GM21786 (cell line): ENCODE data around the gene OR7G3.

Source experiments
- ATAC-seq: cut with Tn5 transposase; IDR thresholded peaks from one replicate; pipeline ENCODE4 v1.9.1; 2021; ENCODE audit not compliant: unreplicated experiment

Gene OR7G3

GRCh38 chr19:9109959-9110358, 16.8 kb downstream of the OR7G3 start:
- ATAC-seq = no peak

DNA sequence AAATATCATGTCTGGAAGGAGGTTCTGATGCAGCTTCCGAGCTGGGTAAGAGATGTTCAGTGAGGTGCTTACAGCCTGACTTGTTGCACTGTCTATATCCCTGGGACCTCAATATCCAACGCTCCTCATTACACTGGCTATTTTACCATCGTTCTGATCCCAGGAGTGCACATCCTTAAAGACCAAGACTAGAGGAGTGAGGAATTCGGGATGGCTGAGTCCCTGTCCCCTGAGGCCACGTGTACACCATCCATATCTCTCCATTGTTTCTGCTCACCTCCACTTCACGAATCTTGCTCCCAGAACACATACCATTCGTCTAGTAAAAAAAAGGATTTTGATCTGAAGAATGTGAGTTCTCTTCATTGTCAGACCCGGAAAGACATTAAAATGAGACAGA, 19.4 kb downstream of the OR7G3 start, which contains the start of gene OR7G2:
Gene OR7G2, minus strand, starts transcription at position 101 of the 400 bp plus-strand sequence. CDS start 4,232 bp downstream, outside the sequence.
- ATAC-seq = no peak

DNA sequence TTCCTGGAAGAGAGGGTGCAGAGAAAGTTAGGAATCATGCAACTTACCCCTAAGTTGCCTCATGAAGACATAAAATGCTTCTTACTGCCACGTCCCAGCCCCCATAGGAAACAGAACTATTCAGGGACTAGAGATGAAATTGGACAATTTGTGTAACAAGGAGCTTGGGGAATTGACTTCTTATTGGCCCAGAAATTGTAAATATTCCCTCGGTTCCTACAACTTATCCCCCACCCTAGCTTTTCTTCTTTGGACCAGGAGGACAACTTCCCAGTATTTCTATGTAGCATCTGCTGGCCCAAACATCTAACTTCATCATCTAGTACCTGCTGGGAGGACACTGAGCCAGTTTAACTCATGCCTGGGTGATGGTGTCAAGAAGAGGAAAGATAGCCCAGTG, 40.0 kb downstream of the OR7G3 start, which contains the start of gene OR1M1:
Gene OR1M1, plus strand, starts transcription at position 301 of the 400 bp plus-strand sequence. CDS start 6,184 bp downstream, outside the sequence.
- ATAC-seq = no peak

DNA sequence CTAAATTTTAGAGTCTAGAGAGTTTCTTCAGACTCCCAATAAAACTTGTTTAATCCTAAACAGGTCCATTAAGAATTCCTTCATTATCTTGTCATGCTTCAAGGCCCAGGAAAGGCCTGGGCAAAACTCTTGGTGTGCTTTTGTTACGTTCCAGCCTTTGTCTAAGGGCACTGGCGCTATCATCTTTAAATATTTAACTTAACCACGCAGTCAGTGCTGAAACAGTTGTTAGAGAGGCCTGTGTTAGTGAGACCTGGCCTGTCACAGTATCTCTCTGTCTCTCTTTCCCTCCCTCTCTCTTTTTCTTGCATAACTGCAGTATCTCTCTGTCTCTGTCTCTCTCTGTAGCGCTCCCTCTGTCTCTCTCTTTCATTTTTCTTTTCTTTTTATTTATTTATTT, 48.1 kb downstream of the OR7G3 start:
- ATAC-seq = no peak

GRCh38 chr19:9076901-9077300, 49.8 kb downstream of the OR7G3 start:
- ATAC-seq = no peak
